ENCODE results near the gene ENTPD1. TPM values are rescaled to one million over a fixed set of nuclear protein-coding genes. Genes with fewer than 3 reads are reported as not detected.

ENTPD1 gene
- total RNA-seq, 1 donor from 2014 or later, result 8.9 TPM

- Histone ChIP-seq H3K4me1 (ENCODE audit: control insufficient read depth in 3 of 3, insufficient read depth in 3 of 3, low read length in 3 of 3) (peaks cover 0 to 4% (median 4%) of the 10 kb centered on the region in 3 donors), H3K9me3 (ENCODE audit: control insufficient read depth in 3 of 3, low read length in 3 of 3) (no peaks in the 10 kb centered on the region), H3K27me3 (ENCODE audit: control insufficient read depth in 3 of 3, insufficient read depth in 3 of 3, low read length in 3 of 3) (no peaks in the 10 kb centered on the region), H3K36me3 (ENCODE audit: control insufficient read depth in 3 of 3, insufficient read depth in 3 of 3, low read length in 3 of 3) (no peaks in the 10 kb centered on the region), H3K4me3 (ENCODE audit: low read length in 3 of 3) (no peak overlapping the region), H3K9ac (ENCODE audit: low read depth in 1 of 3, low read length in 3 of 3) (no peak overlapping the region), H3K27ac (ENCODE audit: low read depth, low read length) (no peak overlapping the region)
Measured at GRCh38 chr10:95836610-95837355, 80.8 kb downstream of the ENTPD1 start.

- no peaks in the 10 kb centered on the region for H3K27me3 ChIP-seq (ENCODE audit: control insufficient read depth in 3 of 3, insufficient read depth in 3 of 3, low read length in 3 of 3)
- H3K27ac ChIP-seq (ENCODE audit: low read depth, low read length), result no peak overlapping the region
- H3K36me3 ChIP-seq (ENCODE audit: control insufficient read depth in 3 of 3, insufficient read depth in 3 of 3, low read length in 3 of 3), result no peaks in the 10 kb centered on the region
- no peaks in the 10 kb centered on the region for H3K9me3 ChIP-seq (ENCODE audit: control insufficient read depth in 3 of 3, low read length in 3 of 3)
- H3K4me3 ChIP-seq (ENCODE audit: low read length in 3 of 3), result no peak overlapping the region
- H3K9ac ChIP-seq (ENCODE audit: low read depth in 1 of 3, low read length in 3 of 3), result no peak overlapping the region
- H3K4me1 ChIP-seq (ENCODE audit: control insufficient read depth in 3 of 3, insufficient read depth in 3 of 3, low read length in 3 of 3), result peaks cover 2 to 6% (median 4%) of the 10 kb centered on the region in 3 donors
Measured at GRCh38 chr10:95837356-95837776, 81.4 kb downstream of the ENTPD1 start.

DNA sequence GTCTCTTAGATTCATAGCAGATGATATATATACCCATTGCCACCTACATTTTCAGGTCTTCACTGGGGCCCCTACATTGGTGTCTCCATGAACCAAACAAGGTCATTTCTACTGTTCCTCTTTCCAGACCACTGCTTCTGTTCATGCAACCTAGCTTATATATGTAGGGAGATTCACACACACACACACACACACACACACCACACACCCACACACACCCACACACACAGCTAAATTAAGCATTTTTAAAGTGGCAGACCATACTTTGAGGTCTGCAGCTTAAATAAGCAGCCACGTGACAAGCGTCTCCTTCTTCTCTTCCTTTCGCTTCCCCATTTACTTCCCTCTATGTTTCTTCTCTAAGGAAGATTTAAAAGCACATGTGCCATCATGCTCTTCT is 81.8 kb downstream of the ENTPD1 start:
- Histone ChIP-seq H3K9me3 (ENCODE audit: control insufficient read depth in 3 of 3, low read length in 3 of 3) (no peaks in the 10 kb centered on the region), H3K4me3 (ENCODE audit: low read length in 3 of 3) (no peak overlapping the region), H3K27ac (ENCODE audit: low read depth, low read length) (no peak overlapping the region), H3K4me1 (ENCODE audit: control insufficient read depth in 3 of 3, insufficient read depth in 3 of 3, low read length in 3 of 3) (peaks cover 3 to 8% (median 4%) of the 10 kb centered on the region in 3 donors), H3K36me3 (ENCODE audit: control insufficient read depth in 3 of 3, insufficient read depth in 3 of 3, low read length in 3 of 3) (no peaks in the 10 kb centered on the region), H3K27me3 (ENCODE audit: control insufficient read depth in 3 of 3, insufficient read depth in 3 of 3, low read length in 3 of 3) (no peaks in the 10 kb centered on the region), H3K9ac (ENCODE audit: low read depth in 1 of 3, low read length in 3 of 3) (no peak overlapping the region)

DNA sequence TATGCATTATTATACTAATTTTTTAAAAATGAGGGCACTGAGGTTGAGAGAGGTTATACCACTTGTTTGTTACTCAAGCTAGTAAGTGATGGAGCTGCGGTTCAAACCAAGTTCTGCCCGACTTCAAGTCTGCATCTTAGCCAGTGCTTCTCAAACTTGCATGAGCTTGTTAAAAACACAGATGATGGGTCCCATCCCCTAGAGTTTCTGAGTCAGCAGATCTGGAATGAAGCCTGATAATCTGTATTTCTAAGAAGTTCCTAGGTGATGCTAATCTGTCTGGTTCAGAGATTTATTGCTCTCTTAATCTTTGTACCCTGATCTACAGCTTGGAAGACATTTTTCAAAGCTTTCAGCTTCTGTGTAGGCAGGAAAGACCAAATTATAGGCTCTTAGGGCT is 84.2 kb downstream of the ENTPD1 start:
- no peaks in the 10 kb centered on the region for H3K27me3 ChIP-seq (ENCODE audit: control insufficient read depth in 3 of 3, insufficient read depth in 3 of 3, low read length in 3 of 3)
- H3K4me1 ChIP-seq (ENCODE audit: control insufficient read depth in 3 of 3, insufficient read depth in 3 of 3, low read length in 3 of 3), result peaks cover 3 to 8% (median 4%) of the 10 kb centered on the region in 3 donors
- H3K9ac ChIP-seq (ENCODE audit: low read depth in 1 of 3, low read length in 3 of 3), result no peak overlapping the region
- no peaks in the 10 kb centered on the region for H3K9me3 ChIP-seq (ENCODE audit: control insufficient read depth in 3 of 3, low read length in 3 of 3)
- no peaks in the 10 kb centered on the region for H3K36me3 ChIP-seq (ENCODE audit: control insufficient read depth in 3 of 3, insufficient read depth in 3 of 3, low read length in 3 of 3)
- H3K4me3 ChIP-seq (ENCODE audit: low read length in 3 of 3), result no peak overlapping the region
- no peak overlapping the region for H3K27ac ChIP-seq (ENCODE audit: low read depth, low read length)

GRCh38 chr10:95840681-95841080 is 84.7 kb downstream of the ENTPD1 start:
- Histone ChIP-seq H3K4me3 (ENCODE audit: low read length in 3 of 3) (no peak overlapping the region), H3K9me3 (ENCODE audit: control insufficient read depth in 3 of 3, low read length in 3 of 3) (no peaks in the 10 kb centered on the region), H3K27me3 (ENCODE audit: control insufficient read depth in 3 of 3, insufficient read depth in 3 of 3, low read length in 3 of 3) (no peaks in the 10 kb centered on the region), H3K9ac (ENCODE audit: low read depth in 1 of 3, low read length in 3 of 3) (no peak overlapping the region), H3K27ac (ENCODE audit: low read depth, low read length) (no peak overlapping the region), H3K36me3 (ENCODE audit: control insufficient read depth in 3 of 3, insufficient read depth in 3 of 3, low read length in 3 of 3) (no peaks in the 10 kb centered on the region), H3K4me1 (ENCODE audit: control insufficient read depth in 3 of 3, insufficient read depth in 3 of 3, low read length in 3 of 3) (peaks cover 3 to 8% (median 4%) of the 10 kb centered on the region in 3 donors)

GRCh38 chr10:95841661-95842498 is 85.9 kb downstream of the ENTPD1 start:
- Histone ChIP-seq H3K4me3 (ENCODE audit: low read length in 3 of 3) (no peak overlapping the region), H3K4me1 (ENCODE audit: control insufficient read depth in 3 of 3, insufficient read depth in 3 of 3, low read length in 3 of 3) (peaks cover 3 to 7% (median 4%) of the 10 kb centered on the region in 3 donors), H3K9ac (ENCODE audit: low read depth in 1 of 3, low read length in 3 of 3) (peak overlapping the region in 1 of 3 donors; percentile 2), H3K36me3 (ENCODE audit: control insufficient read depth in 3 of 3, insufficient read depth in 3 of 3, low read length in 3 of 3) (no peaks in the 10 kb centered on the region), H3K9me3 (ENCODE audit: control insufficient read depth in 3 of 3, low read length in 3 of 3) (no peaks in the 10 kb centered on the region), H3K27ac (ENCODE audit: low read depth, low read length) (no peak overlapping the region), H3K27me3 (ENCODE audit: control insufficient read depth in 3 of 3, insufficient read depth in 3 of 3, low read length in 3 of 3) (no peaks in the 10 kb centered on the region)

DNA sequence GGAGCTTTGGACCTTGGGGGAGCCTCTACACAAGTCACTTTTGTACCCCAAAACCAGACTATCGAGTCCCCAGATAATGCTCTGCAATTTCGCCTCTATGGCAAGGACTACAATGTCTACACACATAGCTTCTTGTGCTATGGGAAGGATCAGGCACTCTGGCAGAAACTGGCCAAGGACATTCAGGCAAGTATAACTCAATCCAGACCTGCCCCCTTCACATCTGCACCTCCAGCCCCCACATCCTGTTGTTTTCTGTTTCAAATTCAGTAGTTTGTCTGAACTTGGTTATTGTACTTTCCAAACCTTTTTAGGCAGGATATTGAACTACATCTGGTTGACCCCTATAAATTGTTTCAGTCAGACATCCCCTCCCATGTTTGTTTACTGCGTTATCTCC is 89.4 kb downstream of the ENTPD1 start:
- peaks cover 0 to 3% (median 0%) of the 10 kb centered on the region in 3 donors for H3K36me3 ChIP-seq (ENCODE audit: control insufficient read depth in 3 of 3, insufficient read depth in 3 of 3, low read length in 3 of 3)
- no peak overlapping the region for H3K4me3 ChIP-seq (ENCODE audit: low read length in 3 of 3)
- no peaks in the 10 kb centered on the region for H3K27me3 ChIP-seq (ENCODE audit: control insufficient read depth in 3 of 3, insufficient read depth in 3 of 3, low read length in 3 of 3)
- peaks cover 0 to 4% (median 3%) of the 10 kb centered on the region in 3 donors for H3K4me1 ChIP-seq (ENCODE audit: control insufficient read depth in 3 of 3, insufficient read depth in 3 of 3, low read length in 3 of 3)
- no peaks in the 10 kb centered on the region for H3K9me3 ChIP-seq (ENCODE audit: control insufficient read depth in 3 of 3, low read length in 3 of 3)
- no peak overlapping the region for H3K9ac ChIP-seq (ENCODE audit: low read depth in 1 of 3, low read length in 3 of 3)
- no peak overlapping the region for H3K27ac ChIP-seq (ENCODE audit: low read depth, low read length)

GRCh38 chr10:95847007-95847406 is 91.0 kb downstream of the ENTPD1 start:
- Histone ChIP-seq H3K27me3 (ENCODE audit: control insufficient read depth in 3 of 3, insufficient read depth in 3 of 3, low read length in 3 of 3) (no peaks in the 10 kb centered on the region), H3K9ac (ENCODE audit: low read depth in 1 of 3, low read length in 3 of 3) (no peak overlapping the region), H3K4me1 (ENCODE audit: control insufficient read depth in 3 of 3, insufficient read depth in 3 of 3, low read length in 3 of 3) (peaks cover 0 to 4% (median 3%) of the 10 kb centered on the region in 3 donors), H3K4me3 (ENCODE audit: low read length in 3 of 3) (no peak overlapping the region), H3K27ac (ENCODE audit: low read depth, low read length) (no peak overlapping the region), H3K9me3 (ENCODE audit: control insufficient read depth in 3 of 3, low read length in 3 of 3) (no peaks in the 10 kb centered on the region), H3K36me3 (ENCODE audit: control insufficient read depth in 3 of 3, insufficient read depth in 3 of 3, low read length in 3 of 3) (peaks cover 0 to 3% (median 0%) of the 10 kb centered on the region in 3 donors)

- H3K4me1 ChIP-seq (ENCODE audit: control insufficient read depth in 3 of 3, insufficient read depth in 3 of 3, low read length in 3 of 3), result no peaks in the 10 kb centered on the region
- H3K36me3 ChIP-seq (ENCODE audit: control insufficient read depth in 3 of 3, insufficient read depth in 3 of 3, low read length in 3 of 3), result peaks cover 0 to 3% (median 0%) of the 10 kb centered on the region in 3 donors
- no peak overlapping the region for H3K27ac ChIP-seq (ENCODE audit: low read depth, low read length)
- no peak overlapping the region for H3K4me3 ChIP-seq (ENCODE audit: low read length in 3 of 3)
- H3K9ac ChIP-seq (ENCODE audit: low read depth in 1 of 3, low read length in 3 of 3), result no peak overlapping the region
- H3K9me3 ChIP-seq (ENCODE audit: control insufficient read depth in 3 of 3, low read length in 3 of 3), result no peaks in the 10 kb centered on the region
- no peaks in the 10 kb centered on the region for H3K27me3 ChIP-seq (ENCODE audit: control insufficient read depth in 3 of 3, insufficient read depth in 3 of 3, low read length in 3 of 3)
Measured at GRCh38 chr10:95848841-95849240, 92.9 kb downstream of the ENTPD1 start.

DNA sequence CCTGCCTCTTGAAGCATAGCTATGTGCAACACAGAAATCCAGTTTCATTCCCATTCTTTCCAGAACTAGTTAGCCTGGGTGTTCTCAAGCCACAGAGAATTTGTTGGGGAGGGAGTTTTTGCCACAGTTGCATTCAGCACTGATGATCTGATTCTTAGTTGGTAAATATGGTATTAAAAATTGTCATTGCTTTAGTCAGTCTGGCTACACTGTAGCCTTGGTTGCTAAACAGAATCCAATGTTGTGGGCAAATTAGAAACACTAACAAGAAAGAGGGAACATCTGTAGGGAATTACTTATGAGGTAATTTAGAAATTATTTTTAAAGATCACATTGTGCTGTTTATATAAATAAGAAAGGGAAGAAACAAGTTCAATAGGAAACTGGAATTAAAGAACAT is 94.8 kb downstream of the ENTPD1 start:
- Histone ChIP-seq H3K9me3 (ENCODE audit: control insufficient read depth in 3 of 3, low read length in 3 of 3) (no peaks in the 10 kb centered on the region), H3K9ac (ENCODE audit: low read depth in 1 of 3, low read length in 3 of 3) (no peak overlapping the region), H3K36me3 (ENCODE audit: control insufficient read depth in 3 of 3, insufficient read depth in 3 of 3, low read length in 3 of 3) (peaks cover 0 to 3% (median 0%) of the 10 kb centered on the region in 3 donors), H3K27ac (ENCODE audit: low read depth, low read length) (no peak overlapping the region), H3K27me3 (ENCODE audit: control insufficient read depth in 3 of 3, insufficient read depth in 3 of 3, low read length in 3 of 3) (no peaks in the 10 kb centered on the region), H3K4me1 (ENCODE audit: control insufficient read depth in 3 of 3, insufficient read depth in 3 of 3, low read length in 3 of 3) (no peaks in the 10 kb centered on the region), H3K4me3 (ENCODE audit: low read length in 3 of 3) (no peak overlapping the region)
